ENCODE measurements around the gene IER2. TPM values are rescaled to one million over a fixed set of nuclear protein-coding genes. Genes with fewer than 3 reads are reported as not detected.
A peak's percentile ranks its signal among the peaks of the same experiment; 100 is the strongest.
"Not testable (repeated sequence)": the region's sequence is repeated elsewhere in the genome, so short reads cannot be mapped to it uniquely, and the experiment has no call there.

The IER2 gene
- total RNA-seq, 4 donors from 2014 or later, result 72.2 to 229 (median 85.6) TPM

- TF ChIP-seq CTCF (IDR thresholded peaks at IDR 0.05) (peak in 3 of 6 experiments; percentile 3 to 20 (median 13)), POLR2A (IDR thresholded peaks at IDR 0.05) (peak; percentile 14 to 63)
- peak overlapping the region in 3 of 4 donors; percentile 46 to 92 (median 85) for H3K27ac ChIP-seq
- DNase-seq, result peak in 2 of 3 donors; percentile 89
These were observed 40.8 kb downstream of the IER2 start for GRCh38 chr19:13190781-13191540.

GRCh38 chr19:13195678-13196077 lies 45.5 kb downstream of the IER2 start:
- H3K27me3 ChIP-seq, result no peaks in the 10 kb centered on the region
- H3K4me1 ChIP-seq, result peaks cover 0 to 19% (median 0%) of the 10 kb centered on the region in 4 donors
- no peaks in the 10 kb centered on the region for H3K36me3 ChIP-seq
- peak; percentile 48 to 57 (median 50) for TF ChIP-seq CTCF (IDR thresholded peaks at IDR 0.05)
- TF ChIP-seq POLR2A (IDR thresholded peaks at IDR 0.05), result no peak
- DNase-seq, result peak; percentile 72 to 92 (median 84)
- no peaks in the 10 kb centered on the region for H3K9me3 ChIP-seq
- H3K27ac ChIP-seq, result peak overlapping the region in 2 of 4 donors; percentile 33 to 39
- H3K4me3 ChIP-seq, result no peak overlapping the region

More at GRCh38 chr19:13190781-13191540, 40.8 kb downstream of the IER2 start:
- Histone ChIP-seq H3K36me3 (no peaks in the 10 kb centered on the region), H3K27me3 (no peaks in the 10 kb centered on the region), H3K4me1 (peaks cover 0 to 19% (median 0%) of the 10 kb centered on the region in 4 donors), H3K4me3 (peak overlapping the region in 1 of 4 donors; percentile 27), H3K9me3 (no peaks in the 10 kb centered on the region)

- TF ChIP-seq POLR2A (IDR thresholded peaks at IDR 0.05) (no peak), CTCF (IDR thresholded peaks at IDR 0.05) (no peak)
- Histone ChIP-seq H3K9me3 (no peaks in the 10 kb centered on the region), H3K4me1 (peaks cover 0 to 9% (median 0%) of the 10 kb centered on the region in 4 donors), H3K36me3 (no peaks in the 10 kb centered on the region), H3K27ac (no peak overlapping the region), H3K27me3 (no peaks in the 10 kb centered on the region), H3K4me3 (no peak overlapping the region)
- DNase-seq, result no peak
These were observed 48.4 kb downstream of the IER2 start for GRCh38 chr19:13198634-13199033.

GRCh38 chr19:13202112-13202511 lies 51.9 kb downstream of the IER2 start:
- H3K27ac ChIP-seq, H3K4me3 ChIP-seq, H3K27me3 ChIP-seq, H3K36me3 ChIP-seq, DNase-seq, H3K4me1 ChIP-seq, H3K9me3 ChIP-seq: not testable (repeated sequence)

Other genes with a start within 250 kb of the IER2 start
- gene SYCE2, start 231.1 kb upstream of the IER2 start, total RNA-seq, result not detected
- 10 to 100 TPM; 35.4 to 54.5 (median 48.3) TPM for gene FARSA, start 216.7 kb upstream of the IER2 start, total RNA-seq
- gene CALR, start 211.8 kb upstream of the IER2 start, total RNA-seq, result 100 to 1,000 TPM; 253 to 369 (median 359) TPM
- 10 to 100 TPM; 54.1 to 86.5 (median 75.3) TPM for gene RAD23A, start 204.5 kb upstream of the IER2 start, total RNA-seq
- 10 to 100 TPM; 12.5 to 43.7 (median 15.6) TPM for gene GADD45GIP1, start 193.2 kb upstream of the IER2 start, total RNA-seq
- gene DAND5, start 180.8 kb upstream of the IER2 start, total RNA-seq, result 1 to 10 TPM in 1 of 4 donors, not detected in 3; 2.1 TPM
- gene NFIX, start 154.9 kb upstream of the IER2 start, total RNA-seq, result 10 to 100 TPM; 13.5 to 56.9 (median 40.0) TPM
- gene LYL1, start 47.6 kb upstream of the IER2 start, total RNA-seq, result 10 to 100 TPM in 1 of 4 donors, 1 to 10 TPM in 3; 1.2 to 21.5 (median 4.9) TPM
- gene TRMT1, start 33.7 kb upstream of the IER2 start, total RNA-seq, result 10 to 100 TPM; 27.1 to 71.8 (median 28.3) TPM
- gene NACC1, start 32.1 kb upstream of the IER2 start, total RNA-seq, result 10 to 100 TPM; 21.5 to 48.0 (median 37.1) TPM
- 100 to 1,000 TPM in 2 of 4 donors, 10 to 100 TPM in 2; 78.1 to 199 (median 107) TPM for gene STX10, start within 50 bp of the IER2 start, total RNA-seq